Endothelial cell of umbilical vein (primary cell): ENCODE data around the gene SAT2. TPM values are rescaled to one million over a fixed set of nuclear protein-coding genes. Genes with fewer than 3 reads are reported as not detected.
A peak's percentile ranks its signal among the peaks of the same experiment; 100 is the strongest.

Experiments used
- BruUV-seq: library from RNA; stranded (reverse); fragments of 400-500 nt; replicated peaks from 2 replicates; lab custom pipeline; 2021; lab: Mats Ljungman, UMichigan
- CTCF ChIA-PET: fragments of 300-600, 350-600 bp; sonication (Branson Sonifier 250); formaldehyde crosslinking; loops from one replicate; lab custom pipeline; 2021; ENCODE audit warnings: antibody characterized with exemption, inconsistent platforms; lab: Charles Lee
- POLR2A ChIA-PET: fragments of 300-600, 350-600 bp; sonication (Branson Sonifier 250); formaldehyde crosslinking; loops from one replicate; lab custom pipeline; 2021; ENCODE audit warnings: antibody characterized with exemption, inconsistent platforms; lab: Charles Lee
- DNase-seq: peaks from one replicate; pipeline ENCODE4 v3.0.0-alpha.2; 2011; ENCODE audit warnings: low read depth, low spot score
- FAIRE-seq: peaks from 2 replicates; lab custom pipeline; 2011; peaks lifted over from hg19 to GRCh38; lab: Jason Lieb, UNC
- H2AFZ ChIP-seq: 2 replicates; pipeline ENCODE4 v1.6.0; 2012; ENCODE audit warnings: low read depth, low read length, control low read depth, inconsistent platforms
- H3K27ac ChIP-seq: 2 replicates; pipeline ENCODE4 v1.5.1; 2011; ENCODE audit warnings: low read depth, mild to moderate bottlenecking, control low read depth, low read length, moderate library complexity; ENCODE audit not compliant: insufficient read depth
- H3K27me3 ChIP-seq, 2 experiments: 2 replicates each; pipeline versions ENCODE4 v1.6.0 to v1.6.1; 2011; ENCODE audit warnings: low read length in 2 of 2, mixed read lengths in 1 of 2; ENCODE audit not compliant: control insufficient read depth in 2 of 2, insufficient read depth in 2 of 2
- H3K36me3 ChIP-seq, 2 experiments: 2 replicates in 1 of 2; 3 replicates in 1 of 2; pipeline ENCODE4 v1.5.1; 2011; ENCODE audit warnings: low read length in 2 of 2, mild to moderate bottlenecking in 1 of 2, moderate library complexity in 1 of 2; ENCODE audit not compliant: control insufficient read depth in 2 of 2, insufficient read depth in 2 of 2; ENCODE audit errors: extremely low read depth in 1 of 2
- H3K4me1 ChIP-seq: 3 replicates; pipeline ENCODE4 v1.5.1; 2011; ENCODE audit warnings: mild to moderate bottlenecking, low read length; ENCODE audit not compliant: control insufficient read depth, insufficient read depth; ENCODE audit errors: extremely low read depth
- H3K4me2 ChIP-seq: 2 replicates; pipeline ENCODE4 v1.6.1; 2011; ENCODE audit warnings: low read length, control low read depth, mixed read lengths; ENCODE audit not compliant: insufficient read depth
- H3K4me3 ChIP-seq, 3 experiments: fragments of 200-600 bp in 1 of 3; sonication (generic), shearing (Covaris generic) in 1 of 3; replicated peaks in 1 of 3; 2 replicates each; pipeline ENCODE4 v1.5.1; 2011 to 2016; ENCODE audit warnings: control low read depth in 3 of 3, low read length in 3 of 3, mild to moderate bottlenecking in 2 of 3, inconsistent platforms in 1 of 3, low read depth in 1 of 3, moderate library complexity in 1 of 3; ENCODE audit not compliant: insufficient read depth in 1 of 3
- H3K79me2 ChIP-seq: 2 replicates; pipeline ENCODE4 v1.6.0; 2012; ENCODE audit warnings: low read length, inconsistent platforms; ENCODE audit not compliant: control insufficient read depth, insufficient read depth
- H3K9ac ChIP-seq: replicated peaks from 2 replicates; pipeline ENCODE3; 2011; ENCODE audit warnings: low read length, control low read depth; ENCODE audit not compliant: insufficient read depth; ENCODE audit errors: extremely low read depth
- H3K9me1 ChIP-seq: replicated peaks from 3 replicates; pipeline ENCODE4 v1.6.0; 2011; ENCODE audit warnings: mild to moderate bottlenecking, low read length; ENCODE audit not compliant: control insufficient read depth, insufficient read depth; ENCODE audit errors: extremely low read depth
- H3K9me3 ChIP-seq: replicated peaks from 2 replicates; pipeline ENCODE4 v1.5.1; 2012; ENCODE audit warnings: low read length, inconsistent platforms; ENCODE audit not compliant: control insufficient read depth, insufficient read depth
- H4K20me1 ChIP-seq: replicated peaks from 2 replicates; pipeline ENCODE3; 2011; ENCODE audit warnings: mild to moderate bottlenecking, low read length; ENCODE audit not compliant: control insufficient read depth, insufficient read depth; ENCODE audit errors: extremely low read depth
- CTCF ChIP-seq, 2 donors: IDR thresholded peaks; 1 replicate in 1 of 2; 2 replicates in 1 of 2; pipeline ENCODE4 v1.5.1; 2011; ENCODE audit warnings: low read length in 2 of 2, mild to moderate bottlenecking in 2 of 2, moderate library complexity in 2 of 2, control low read depth in 1 of 2, inconsistent platforms in 1 of 2, low read depth in 1 of 2; ENCODE audit not compliant: insufficient read depth in 1 of 2; ENCODE audit errors: extremely low read depth in 1 of 2
- EZH2 ChIP-seq: IDR thresholded peaks from 2 replicates; pipeline ENCODE4 v1.6.1; 2012; ENCODE audit warnings: borderline replicate concordance, low read depth, mild to moderate bottlenecking, moderate library complexity, low read length, inconsistent platforms; ENCODE audit not compliant: severe bottlenecking
- FOS ChIP-seq: IDR thresholded peaks from 2 replicates; pipeline ENCODE4 v1.6.1; 2011; ENCODE audit warnings: mild to moderate bottlenecking, low read length, moderate library complexity, borderline replicate concordance; ENCODE audit not compliant: insufficient read depth
- GATA2 ChIP-seq: IDR thresholded peaks from 2 replicates; pipeline ENCODE4 v1.7.0; 2011; ENCODE audit warnings: low read depth, mild to moderate bottlenecking, moderate library complexity, mixed read lengths, low read length; ENCODE audit not compliant: insufficient read length, insufficient read depth
- JUN ChIP-seq: IDR thresholded peaks from 2 replicates; pipeline ENCODE4 v1.6.1; 2011; ENCODE audit warnings: borderline replicate concordance, low read depth; ENCODE audit not compliant: insufficient read length, insufficient read depth
- MAX ChIP-seq: IDR thresholded peaks from 2 replicates; pipeline ENCODE4 v1.6.1; 2011; ENCODE audit not compliant: insufficient read depth, insufficient read length
- MYC ChIP-seq: IDR thresholded peaks from one replicate; pipeline ENCODE4 v1.6.1; 2011; ENCODE audit warnings: mild to moderate bottlenecking, low read depth, low read length
- POLR2A ChIP-seq: IDR thresholded peaks from 2 replicates; pipeline ENCODE4 v1.6.1; 2012; ENCODE audit warnings: low read depth, mild to moderate bottlenecking, control low read depth, low read length
- POLR2AphosphoS5 ChIP-seq: IDR thresholded peaks from 2 replicates; pipeline ENCODE4 v1.6.1; 2012; ENCODE audit warnings: low read depth, mild to moderate bottlenecking, control low read depth, low read length, moderate library complexity; ENCODE audit not compliant: insufficient read depth
- dilution Hi-C: fragments of 300-500 bp; cut with MboI; formaldehyde crosslinking; loops from one replicate; pipeline ENCODE4 v1.15.0; 2019; ENCODE audit warnings: low sequenced_read_pairs; ENCODE audit not compliant: extremely low pct_ligation_motif_present
- intact Hi-C: fragments of 100-400 bp; cut with micrococcal nuclease; formaldehyde crosslinking; loops from one replicate; pipeline ENCODE4 v1.10.0; 2022
- polyA plus RNA-seq, 4 experiments: library from polyadenylated mRNA; depleted of rRNA in 3 of 4; stranded (reverse) in 3 of 4; unstranded in 1 of 4; fragments of >200 nt; gene quantifications; 2 replicates each; pipeline versions ENCODE4 v1.2.1 to v1.2.3, GENCODE V29; 2011 to 2012; ENCODE audit warnings: missing spikeins in 1 of 4
- total RNA-seq: library from RNA; stranded (reverse); gene quantifications from 2 replicates; pipeline ENCODE4 v1.2.3, GENCODE V29; 2021

SAT2 gene
- total and polyA plus RNA-seq, 2 donors (not counting 3 experiments of a cell fraction or from before 2014, with no cell fraction given) = 38.0 to 51.8 TPM

- TF ChIP-seq POLR2A (no peak), MYC (no peak), CTCF (IDR thresholded peaks at IDR 0.05; ENCODE audit: extremely low read depth in 1 of 2, insufficient read depth in 1 of 2, low read depth in 1 of 2, low read length in 2 of 2) (no peak), GATA2 (no peak), FOS (no peak), POLR2AphosphoS5 (no peak), MAX (no peak), EZH2 (no peak), JUN (no peak)
- dilution Hi-C loops (no loop called here), intact Hi-C loops (no loop called here)
- Histone ChIP-seq H3K27me3 (peaks cover 31 to 45% of the 10 kb centered on the region in 2 experiments), H4K20me1 (no peaks in the 10 kb centered on the region), H3K4me1 (no peaks in the 10 kb centered on the region), H3K79me2 (no peaks in the 10 kb centered on the region), H2AFZ (peak within 1 kb of the TSS; percentile 12), H3K4me3 (peak within 1 kb of the TSS in 1 of 3 experiments; percentile 19), H3K27ac (no peak within 1 kb of the TSS), H3K36me3 (no peaks in the 10 kb centered on the region), H3K9me3 (no peaks in the 10 kb centered on the region), H3K9me1 (no peaks in the 10 kb centered on the region), H3K9ac (no peak within 1 kb of the TSS), H3K4me2 (peak within 1 kb of the TSS; percentile 25)
- ChIA-PET CTCF (interaction anchor here (0.6 to 1.9 kb wide), 9 partner anchors 9 to 74 kb away, joined by 3 to 6 read pairs (median 4); partner anchors contain the start of genes SHBG and TP53), POLR2A (interaction anchor here (1.3 kb wide), 1 partner anchor 37 kb away, joined by 5 read pairs; the partner anchor contains the start of genes TP53 and WRAP53)
- no TSS peak for BruUV-seq
- DNase-seq (peak; percentile 30), FAIRE-seq (no peak)
Observed at GRCh38 chr17:7650509-7651096, 23.0 kb upstream of the SAT2 start, which contains the start of gene ATP1B2. TSS of gene ATP1B2 (plus strand) at chr17:7650926. CDS start at chr17:7651519, 593 bp downstream.
